ENCODE measurements around the gene CUBN. TPM values are rescaled to one million over a fixed set of nuclear protein-coding genes. Genes with fewer than 3 reads are reported as not detected.

CUBN gene
- total and polyA plus RNA-seq, 9 of the 15 experiments (the other 6 are each of a cell fraction or from before 2014, with no cell fraction given): 0.04 to 0.33 (median 0.09) TPM

DNA sequence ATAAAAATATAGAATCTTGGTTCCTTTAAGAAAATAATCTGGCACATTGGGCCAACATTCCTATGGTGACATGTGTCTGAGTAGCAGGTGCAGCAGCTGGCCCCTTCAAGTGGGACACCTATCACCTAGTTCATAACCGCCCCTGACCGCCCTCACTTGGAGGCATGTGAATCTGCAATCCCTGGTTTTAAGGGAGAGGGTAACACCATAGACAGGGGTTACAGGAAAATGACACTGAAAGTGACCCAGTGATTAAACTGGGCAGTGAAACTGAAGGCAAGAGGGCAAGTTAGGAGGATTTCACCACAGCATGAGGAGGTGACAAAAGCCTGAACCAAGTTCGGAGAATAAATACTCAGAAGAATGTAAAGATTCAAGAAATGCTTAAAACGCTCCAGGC lies 313.4 kb downstream of the CUBN start:
- H2AFZ ChIP-seq (ENCODE audit: low read depth, low read length): peak overlapping the region; percentile 96
- DNase-seq (ENCODE audit: extremely low read depth in 1 of 4, low spot score in 3 of 4) (peak; percentile 16 to 22 (median 18)), ATAC-seq (no peak), FAIRE-seq (no peak)
- no peak overlapping the region; the same call in 2 of the 3 replicates for H3K27ac ChIP-seq (ENCODE audit: extremely low read depth, low read depth, low read length)
- no peaks in the 10 kb centered on the region for H3K9me1 ChIP-seq (ENCODE audit: control insufficient read depth, insufficient read depth, low read length)
- H3K4me3 ChIP-seq: peak overlapping the region; percentile 81
- peaks cover 7 to 12% of the 10 kb centered on the region in 2 experiments for H3K4me1 ChIP-seq (replicated peaks in 1 of 2; ENCODE audit: control insufficient read depth in 2 of 2, insufficient read depth in 2 of 2, low read length in 2 of 2)
- ChIA-PET CTCF (ENCODE audit: low intra/inter-chr PET ratio) (no interaction called here), POLR2A (no interaction called here)
- intact Hi-C loops (cut with micrococcal nuclease) (no loop called here), in situ Hi-C loops (cut with MboI) (loop anchor here (25.0 kb wide), 1 partner anchor 929 kb away; no protein-coding TSS in a partner anchor)
- H3K27me3 ChIP-seq (ENCODE audit: control insufficient read depth in 2 of 2, insufficient read depth in 2 of 2, low read length in 2 of 2): no peaks in the 10 kb centered on the region
- H3K9me3 ChIP-seq (replicated peaks; ENCODE audit: control insufficient read depth, insufficient read depth, low read depth, low read length): no peaks in the 10 kb centered on the region; the same call in 1 of the 2 replicates
- no peaks in the 10 kb centered on the region for H4K20me1 ChIP-seq (replicated peaks; ENCODE audit: control insufficient read depth, insufficient read depth, low read length)
- 61% methylated on average over 4 of the region's 4 CpGs for WGBS (ENCODE audit: insufficient coverage, low coverage, missing lambda C conversion rate)
- peaks cover 10% of the 10 kb centered on the region for H3K79me2 ChIP-seq (ENCODE audit: control insufficient read depth, insufficient read depth, low read length)
- no TSS peak for BruUV-seq (replicated peaks)
- H3K4me2 ChIP-seq (ENCODE audit: insufficient read depth, low read length): peak overlapping the region; percentile 90
- H3K9ac ChIP-seq (ENCODE audit: insufficient read depth in 1 of 2, low read depth in 2 of 2, low read length in 2 of 2): peak overlapping the region in 1 of 2 experiments; percentile 83; a peak in 2 of 4 replicates
- H3K36me3 ChIP-seq (ENCODE audit: control insufficient read depth, insufficient read depth, low read length): no peaks in the 10 kb centered on the region
- TF ChIP-seq DDX20 (tag; IDR thresholded peaks at IDR 0.05; ENCODE audit: low read depth) (no peak), SNRNP70 (optimal IDR thresholded peaks at IDR 0.05; ENCODE audit: low read depth, low read length) (no peak), GABPA (tag; conservative IDR thresholded peaks at IDR 0.05; ENCODE audit: low read depth) (no peak), TRIM24 (IDR thresholded peaks at IDR 0.05) (no peak), OTX1 (CRISPR knock-in tag; IDR thresholded peaks at IDR 0.05) (no peak), SREBF1 (IDR thresholded peaks at IDR 0.05; ENCODE audit: borderline replicate concordance, low read depth, low read length) (no peak), FOXJ2 (tag; IDR thresholded peaks at IDR 0.05) (no peak), RBBP5 (IDR thresholded peaks at IDR 0.05; ENCODE audit: borderline replicate concordance, insufficient read depth, low read length, poor library complexity, severe bottlenecking) (no peak), NEUROD1 (IDR thresholded peaks at IDR 0.05; ENCODE audit: borderline replicate concordance, low read depth, low read length, partially characterized antibody) (no peak)
- TF ChIP-seq, protein P1, sequence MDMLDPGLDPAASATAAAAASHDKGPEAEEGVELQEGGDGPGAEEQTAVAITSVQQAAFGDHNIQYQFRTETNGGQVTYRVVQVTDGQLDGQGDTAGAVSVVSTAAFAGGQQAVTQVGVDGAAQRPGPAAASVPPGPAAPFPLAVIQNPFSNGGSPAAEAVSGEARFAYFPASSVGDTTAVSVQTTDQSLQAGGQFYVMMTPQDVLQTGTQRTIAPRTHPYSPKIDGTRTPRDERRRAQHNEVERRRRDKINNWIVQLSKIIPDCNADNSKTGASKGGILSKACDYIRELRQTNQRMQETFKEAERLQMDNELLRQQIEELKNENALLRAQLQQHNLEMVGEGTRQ (CRISPR knock-in tag; IDR thresholded peaks at IDR 0.05): no peak
- TF ChIP-seq, protein P2, sequence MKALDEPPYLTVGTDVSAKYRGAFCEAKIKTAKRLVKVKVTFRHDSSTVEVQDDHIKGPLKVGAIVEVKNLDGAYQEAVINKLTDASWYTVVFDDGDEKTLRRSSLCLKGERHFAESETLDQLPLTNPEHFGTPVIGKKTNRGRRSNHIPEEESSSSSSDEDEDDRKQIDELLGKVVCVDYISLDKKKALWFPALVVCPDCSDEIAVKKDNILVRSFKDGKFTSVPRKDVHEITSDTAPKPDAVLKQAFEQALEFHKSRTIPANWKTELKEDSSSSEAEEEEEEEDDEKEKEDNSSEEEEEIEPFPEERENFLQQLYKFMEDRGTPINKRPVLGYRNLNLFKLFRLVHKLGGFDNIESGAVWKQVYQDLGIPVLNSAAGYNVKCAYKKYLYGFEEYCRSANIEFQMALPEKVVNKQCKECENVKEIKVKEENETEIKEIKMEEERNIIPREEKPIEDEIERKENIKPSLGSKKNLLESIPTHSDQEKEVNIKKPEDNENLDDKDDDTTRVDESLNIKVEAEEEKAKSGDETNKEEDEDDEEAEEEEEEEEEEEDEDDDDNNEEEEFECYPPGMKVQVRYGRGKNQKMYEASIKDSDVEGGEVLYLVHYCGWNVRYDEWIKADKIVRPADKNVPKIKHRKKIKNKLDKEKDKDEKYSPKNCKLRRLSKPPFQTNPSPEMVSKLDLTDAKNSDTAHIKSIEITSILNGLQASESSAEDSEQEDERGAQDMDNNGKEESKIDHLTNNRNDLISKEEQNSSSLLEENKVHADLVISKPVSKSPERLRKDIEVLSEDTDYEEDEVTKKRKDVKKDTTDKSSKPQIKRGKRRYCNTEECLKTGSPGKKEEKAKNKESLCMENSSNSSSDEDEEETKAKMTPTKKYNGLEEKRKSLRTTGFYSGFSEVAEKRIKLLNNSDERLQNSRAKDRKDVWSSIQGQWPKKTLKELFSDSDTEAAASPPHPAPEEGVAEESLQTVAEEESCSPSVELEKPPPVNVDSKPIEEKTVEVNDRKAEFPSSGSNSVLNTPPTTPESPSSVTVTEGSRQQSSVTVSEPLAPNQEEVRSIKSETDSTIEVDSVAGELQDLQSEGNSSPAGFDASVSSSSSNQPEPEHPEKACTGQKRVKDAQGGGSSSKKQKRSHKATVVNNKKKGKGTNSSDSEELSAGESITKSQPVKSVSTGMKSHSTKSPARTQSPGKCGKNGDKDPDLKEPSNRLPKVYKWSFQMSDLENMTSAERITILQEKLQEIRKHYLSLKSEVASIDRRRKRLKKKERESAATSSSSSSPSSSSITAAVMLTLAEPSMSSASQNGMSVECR (CRISPR knock-in tag; IDR thresholded peaks at IDR 0.05): no peak
- TF ChIP-seq, protein P3, sequence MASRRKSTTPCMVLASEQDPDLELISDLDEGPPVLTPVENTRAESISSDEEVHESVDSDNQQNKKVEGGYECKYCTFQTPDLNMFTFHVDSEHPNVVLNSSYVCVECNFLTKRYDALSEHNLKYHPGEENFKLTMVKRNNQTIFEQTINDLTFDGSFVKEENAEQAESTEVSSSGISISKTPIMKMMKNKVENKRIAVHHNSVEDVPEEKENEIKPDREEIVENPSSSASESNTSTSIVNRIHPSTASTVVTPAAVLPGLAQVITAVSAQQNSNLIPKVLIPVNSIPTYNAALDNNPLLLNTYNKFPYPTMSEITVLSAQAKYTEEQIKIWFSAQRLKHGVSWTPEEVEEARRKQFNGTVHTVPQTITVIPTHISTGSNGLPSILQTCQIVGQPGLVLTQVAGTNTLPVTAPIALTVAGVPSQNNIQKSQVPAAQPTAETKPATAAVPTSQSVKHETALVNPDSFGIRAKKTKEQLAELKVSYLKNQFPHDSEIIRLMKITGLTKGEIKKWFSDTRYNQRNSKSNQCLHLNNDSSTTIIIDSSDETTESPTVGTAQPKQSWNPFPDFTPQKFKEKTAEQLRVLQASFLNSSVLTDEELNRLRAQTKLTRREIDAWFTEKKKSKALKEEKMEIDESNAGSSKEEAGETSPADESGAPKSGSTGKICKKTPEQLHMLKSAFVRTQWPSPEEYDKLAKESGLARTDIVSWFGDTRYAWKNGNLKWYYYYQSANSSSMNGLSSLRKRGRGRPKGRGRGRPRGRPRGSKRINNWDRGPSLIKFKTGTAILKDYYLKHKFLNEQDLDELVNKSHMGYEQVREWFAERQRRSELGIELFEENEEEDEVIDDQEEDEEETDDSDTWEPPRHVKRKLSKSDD (conservative IDR thresholded peaks at IDR 0.05; ENCODE audit: low read length): no peak
- TF ChIP-seq, protein P4, sequence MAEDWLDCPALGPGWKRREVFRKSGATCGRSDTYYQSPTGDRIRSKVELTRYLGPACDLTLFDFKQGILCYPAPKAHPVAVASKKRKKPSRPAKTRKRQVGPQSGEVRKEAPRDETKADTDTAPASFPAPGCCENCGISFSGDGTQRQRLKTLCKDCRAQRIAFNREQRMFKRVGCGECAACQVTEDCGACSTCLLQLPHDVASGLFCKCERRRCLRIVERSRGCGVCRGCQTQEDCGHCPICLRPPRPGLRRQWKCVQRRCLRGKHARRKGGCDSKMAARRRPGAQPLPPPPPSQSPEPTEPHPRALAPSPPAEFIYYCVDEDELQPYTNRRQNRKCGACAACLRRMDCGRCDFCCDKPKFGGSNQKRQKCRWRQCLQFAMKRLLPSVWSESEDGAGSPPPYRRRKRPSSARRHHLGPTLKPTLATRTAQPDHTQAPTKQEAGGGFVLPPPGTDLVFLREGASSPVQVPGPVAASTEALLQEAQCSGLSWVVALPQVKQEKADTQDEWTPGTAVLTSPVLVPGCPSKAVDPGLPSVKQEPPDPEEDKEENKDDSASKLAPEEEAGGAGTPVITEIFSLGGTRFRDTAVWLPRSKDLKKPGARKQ (CRISPR knock-in tag; IDR thresholded peaks at IDR 0.05): no peak

Measured in K562 (cell line).